CD14-positive monocyte (primary cell): Measurements from ENCODE around the gene RBM45. TPM values are rescaled to one million over a fixed set of nuclear protein-coding genes. Genes with fewer than 3 reads are reported as not detected.

Source experiments
- DNase-seq, 3 donors: peaks; one replicate each; pipeline ENCODE4 v3.0.0-alpha.2; 2011 to 2022
- H2AFZ ChIP-seq: 2 replicates; pipeline ENCODE4 v1.6.0; 2012; ENCODE audit warnings: mild to moderate bottlenecking, low read depth, low read length, inconsistent platforms; ENCODE audit not compliant: insufficient read depth, poor library complexity, severe bottlenecking
- H3K27ac ChIP-seq, 2 donors: 1 replicate in 1 of 2; 2 replicates in 1 of 2; pipeline ENCODE4 v1.5.1; 2012 to 2013; ENCODE audit warnings: low read length in 2 of 2, control low read depth in 1 of 2, inconsistent platforms in 1 of 2, low read depth in 1 of 2, mild to moderate bottlenecking in 1 of 2
- H3K27me3 ChIP-seq, 2 donors: one replicate each; pipeline versions ENCODE4 v1.6.0 to v1.6.1; 2011 to 2013; ENCODE audit warnings: low read length in 2 of 2; ENCODE audit not compliant: control insufficient read depth in 2 of 2, insufficient read depth in 2 of 2
- H3K36me3 ChIP-seq, 2 donors: replicated peaks in 1 of 2; 1 replicate in 1 of 2; 2 replicates in 1 of 2; pipeline versions ENCODE4 v1.5.1 to v1.6.1; 2012 to 2013; ENCODE audit warnings: low read length in 2 of 2, control low read depth in 1 of 2, inconsistent platforms in 1 of 2, mild to moderate bottlenecking in 1 of 2; ENCODE audit not compliant: insufficient read depth in 2 of 2, control insufficient read depth in 1 of 2
- H3K4me1 ChIP-seq, 2 donors: 1 replicate in 1 of 2; 2 replicates in 1 of 2; pipeline versions ENCODE4 v1.5.1 to v1.6.1; 2012 to 2013; ENCODE audit warnings: low read length in 2 of 2, control low read depth in 1 of 2, inconsistent platforms in 1 of 2, mild to moderate bottlenecking in 1 of 2, moderate library complexity in 1 of 2; ENCODE audit not compliant: insufficient read depth in 2 of 2, control insufficient read depth in 1 of 2
- H3K4me2 ChIP-seq: replicated peaks from 2 replicates; pipeline ENCODE3; 2012; ENCODE audit warnings: low read length, moderate library complexity, mild to moderate bottlenecking; ENCODE audit not compliant: poor library complexity, severe bottlenecking; ENCODE audit errors: extremely low read depth
- H3K4me3 ChIP-seq, 3 experiments: fragments of 200-600 bp in 1 of 3; sonication (generic) in 1 of 3; replicated peaks in 1 of 3; 1 replicate in 2 of 3; 2 replicates in 1 of 3; pipeline ENCODE4 v1.5.1; 2011 to 2013; ENCODE audit warnings: low read length in 3 of 3, mild to moderate bottlenecking in 3 of 3, control low read depth in 2 of 3, low read depth in 2 of 3, inconsistent platforms in 1 of 3, moderate library complexity in 1 of 3
- H3K79me2 ChIP-seq: 2 replicates; pipeline ENCODE4 v1.6.0; 2012; ENCODE audit warnings: mild to moderate bottlenecking, control low read depth, inconsistent platforms, low read length, moderate library complexity; ENCODE audit not compliant: insufficient read depth
- H3K9ac ChIP-seq: 2 replicates; pipeline ENCODE4 v1.6.0; 2017; ENCODE audit warnings: low read length, mild to moderate bottlenecking; ENCODE audit not compliant: insufficient read depth, poor library complexity, severe bottlenecking
- H3K9me3 ChIP-seq, 2 donors: replicated peaks in 1 of 2; 1 replicate in 1 of 2; 2 replicates in 1 of 2; pipeline versions ENCODE4 v1.5.1 to v1.6.1; 2012 to 2013; ENCODE audit warnings: low read length in 2 of 2, control low read depth in 1 of 2; ENCODE audit not compliant: control insufficient read depth in 1 of 2, insufficient read depth in 1 of 2
- H4K20me1 ChIP-seq: 2 replicates; pipeline ENCODE4 v1.6.0; 2012; ENCODE audit warnings: mild to moderate bottlenecking, low read length, control low read depth, moderate library complexity; ENCODE audit not compliant: insufficient read depth
- H3K27ac Mint-ChIP-seq, 7 donors: one replicate each; pipeline ENCODE4 v1.8.0; 2020; ENCODE audit warnings: mild to moderate bottlenecking in 7 of 7, mixed read lengths in 7 of 7, moderate library complexity in 6 of 7, inconsistent platforms in 2 of 7
- H3K27me3 Mint-ChIP-seq, 3 donors: one replicate each; pipeline ENCODE4 v1.8.0; 2021 to 2022; ENCODE audit warnings: low read depth in 3 of 3, mild to moderate bottlenecking in 3 of 3, mixed read lengths in 3 of 3, moderate library complexity in 3 of 3, inconsistent platforms in 1 of 3
- H3K36me3 Mint-ChIP-seq, 2 donors: one replicate each; pipeline ENCODE4 v1.8.0; 2020; ENCODE audit warnings: mixed read lengths in 2 of 2, inconsistent platforms in 1 of 2, mild to moderate bottlenecking in 1 of 2
- H3K4me1 Mint-ChIP-seq: one replicate; pipeline ENCODE4 v1.8.0; 2020; ENCODE audit warnings: mild to moderate bottlenecking, mixed read lengths
- H3K4me3 Mint-ChIP-seq, 2 donors: one replicate each; pipeline ENCODE4 v1.8.0; 2020; ENCODE audit warnings: mild to moderate bottlenecking in 2 of 2, mixed read lengths in 2 of 2, moderate library complexity in 1 of 2
- H3K9me3 Mint-ChIP-seq, 7 donors: one replicate each; pipeline ENCODE4 v1.8.0; 2020 to 2022; ENCODE audit warnings: mixed read lengths in 7 of 7, mild to moderate bottlenecking in 6 of 7, moderate library complexity in 6 of 7, inconsistent platforms in 2 of 7
- CTCF ChIP-seq: fragments of 200-600 bp; IDR thresholded peaks from one replicate; pipeline ENCODE4 v1.8.0; 2022; ENCODE audit warnings: antibody characterized with exemption, mild to moderate bottlenecking
- WGBS: methylation state at CpG from one replicate; pipeline ENCODE4 v1.1.5; 2013; ENCODE audit warnings: missing lambda C conversion rate; ENCODE audit not compliant: insufficient coverage; 5-methylcytosine and 5-hydroxymethylcytosine counted together
- intact Hi-C, 2 donors: fragments of 100-400 bp; cut with micrococcal nuclease; formaldehyde crosslinking; loops; one replicate each; pipeline versions ENCODE4 v1.15.0 to v1.15.1; 2023
- polyA plus RNA-seq, 3 donors: library from polyadenylated mRNA; depleted of rRNA in 1 of 3; unstranded in 2 of 3; stranded (reverse) in 1 of 3; fragments of 300-500 nt in 2 of 3; fragments of >200 nt in 1 of 3; fragmentation: Illumina TruSeq in 2 of 3; gene quantifications; 1 replicate in 2 of 3; 2 replicates in 1 of 3; pipeline ENCODE4 v1.2.3, GENCODE V29; 2012 to 2021

The RBM45 gene
- polyA plus RNA-seq, 3 donors, result 5.7 to 6.6 (median 5.9) TPM

- Histone ChIP-seq H3K27ac (no peak overlapping the region), H3K9me3 (no peaks in the 10 kb centered on the region), H4K20me1 (no peaks in the 10 kb centered on the region), H3K79me2 (no peaks in the 10 kb centered on the region), H3K4me3 (no peak overlapping the region), H3K27me3 (no peaks in the 10 kb centered on the region), H3K4me2 (no peak overlapping the region), H3K36me3 (no peaks in the 10 kb centered on the region), H3K4me1 (peaks cover 0 to 6% of the 10 kb centered on the region in 2 donors), H3K9ac (no peak overlapping the region), H2AFZ (no peak overlapping the region)
- Mint-ChIP-seq H3K27me3 (peaks cover 0 to 2% (median 1%) of the 10 kb centered on the region in 3 donors), H3K27ac (no peak overlapping the region), H3K4me1 (peaks cover 13% of the 10 kb centered on the region), H3K4me3 (no peak overlapping the region), H3K36me3 (no peaks in the 10 kb centered on the region), H3K9me3 (peaks cover 1 to 12% (median 7%) of the 10 kb centered on the region in 7 donors)
- WGBS, result no CpG with 5 or more reads among the region's 1 CpG
- no peak for DNase-seq
- intact Hi-C loops, result no loop called here
- TF ChIP-seq CTCF, result no peak
These were observed 47.7 kb downstream of the RBM45 start for GRCh38 chr2:178159966-178160365.

GRCh38 chr2:178160601-178161000 is 48.4 kb downstream of the RBM45 start:
- no peak overlapping the region for H3K9ac ChIP-seq
- H4K20me1 ChIP-seq, result no peaks in the 10 kb centered on the region
- no peak overlapping the region for H2AFZ ChIP-seq
- TF ChIP-seq CTCF, result no peak
- intact Hi-C loops, result no loop called here
- H3K4me3 Mint-ChIP-seq, result no peak overlapping the region
- H3K4me3 ChIP-seq, result no peak overlapping the region
- H3K9me3 ChIP-seq, result no peaks in the 10 kb centered on the region
- H3K27me3 Mint-ChIP-seq, result peaks cover 0 to 4% (median 2%) of the 10 kb centered on the region in 3 donors
- no peak overlapping the region for H3K27ac ChIP-seq
- H3K79me2 ChIP-seq, result no peaks in the 10 kb centered on the region
- H3K36me3 Mint-ChIP-seq, result no peaks in the 10 kb centered on the region
- peaks cover 13% of the 10 kb centered on the region for H3K4me1 Mint-ChIP-seq
- H3K4me2 ChIP-seq, result no peak overlapping the region
- no CpG with 5 or more reads among the region's 1 CpG for WGBS
- no peak for DNase-seq
- peaks cover 0 to 6% of the 10 kb centered on the region in 2 donors for H3K4me1 ChIP-seq
- no peak overlapping the region for H3K27ac Mint-ChIP-seq
- peaks cover 0 to 5% (median 4%) of the 10 kb centered on the region in 7 donors for H3K9me3 Mint-ChIP-seq
- H3K36me3 ChIP-seq, result no peaks in the 10 kb centered on the region
- no peaks in the 10 kb centered on the region for H3K27me3 ChIP-seq
